Endothelial cell of umbilical vein (primary cell): ENCODE results near the gene ZNF837.

ENCODE experiments used
- EZH2 ChIP-seq: IDR thresholded peaks from 2 replicates; pipeline ENCODE4 v1.6.1; 2012; ENCODE audit warnings: borderline replicate concordance, low read depth, mild to moderate bottlenecking, moderate library complexity, low read length, inconsistent platforms; ENCODE audit not compliant: severe bottlenecking
- TF ChIP-seq, protein P1 (sequence below), 2 donors: IDR thresholded peaks; 1 replicate in 1 of 2; 2 replicates in 1 of 2; pipeline ENCODE4 v1.5.1; 2011; ENCODE audit warnings: low read length in 2 of 2, mild to moderate bottlenecking in 2 of 2, moderate library complexity in 2 of 2, control low read depth in 1 of 2, inconsistent platforms in 1 of 2, low read depth in 1 of 2; ENCODE audit not compliant: insufficient read depth in 1 of 2; ENCODE audit errors: extremely low read depth in 1 of 2

GRCh38 chr19:58351990-58352755, 28.7 kb downstream of the ZNF837 start:
- TF ChIP-seq, protein P1, sequence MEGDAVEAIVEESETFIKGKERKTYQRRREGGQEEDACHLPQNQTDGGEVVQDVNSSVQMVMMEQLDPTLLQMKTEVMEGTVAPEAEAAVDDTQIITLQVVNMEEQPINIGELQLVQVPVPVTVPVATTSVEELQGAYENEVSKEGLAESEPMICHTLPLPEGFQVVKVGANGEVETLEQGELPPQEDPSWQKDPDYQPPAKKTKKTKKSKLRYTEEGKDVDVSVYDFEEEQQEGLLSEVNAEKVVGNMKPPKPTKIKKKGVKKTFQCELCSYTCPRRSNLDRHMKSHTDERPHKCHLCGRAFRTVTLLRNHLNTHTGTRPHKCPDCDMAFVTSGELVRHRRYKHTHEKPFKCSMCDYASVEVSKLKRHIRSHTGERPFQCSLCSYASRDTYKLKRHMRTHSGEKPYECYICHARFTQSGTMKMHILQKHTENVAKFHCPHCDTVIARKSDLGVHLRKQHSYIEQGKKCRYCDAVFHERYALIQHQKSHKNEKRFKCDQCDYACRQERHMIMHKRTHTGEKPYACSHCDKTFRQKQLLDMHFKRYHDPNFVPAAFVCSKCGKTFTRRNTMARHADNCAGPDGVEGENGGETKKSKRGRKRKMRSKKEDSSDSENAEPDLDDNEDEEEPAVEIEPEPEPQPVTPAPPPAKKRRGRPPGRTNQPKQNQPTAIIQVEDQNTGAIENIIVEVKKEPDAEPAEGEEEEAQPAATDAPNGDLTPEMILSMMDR (IDR thresholded peaks at IDR 0.05; ENCODE audit: extremely low read depth in 1 of 2, insufficient read depth in 1 of 2, low read depth in 1 of 2, low read length in 2 of 2) = no peak
- TF ChIP-seq EZH2 = no peak
